Measurements from ENCODE around the gene BCL3.

The BCL3 gene

GRCh38 chr19:44722131-44723121 lies 26.1 kb upstream of the BCL3 start:
- peak in 1 of 2 donors; percentile 50 for DNase-seq

DNA sequence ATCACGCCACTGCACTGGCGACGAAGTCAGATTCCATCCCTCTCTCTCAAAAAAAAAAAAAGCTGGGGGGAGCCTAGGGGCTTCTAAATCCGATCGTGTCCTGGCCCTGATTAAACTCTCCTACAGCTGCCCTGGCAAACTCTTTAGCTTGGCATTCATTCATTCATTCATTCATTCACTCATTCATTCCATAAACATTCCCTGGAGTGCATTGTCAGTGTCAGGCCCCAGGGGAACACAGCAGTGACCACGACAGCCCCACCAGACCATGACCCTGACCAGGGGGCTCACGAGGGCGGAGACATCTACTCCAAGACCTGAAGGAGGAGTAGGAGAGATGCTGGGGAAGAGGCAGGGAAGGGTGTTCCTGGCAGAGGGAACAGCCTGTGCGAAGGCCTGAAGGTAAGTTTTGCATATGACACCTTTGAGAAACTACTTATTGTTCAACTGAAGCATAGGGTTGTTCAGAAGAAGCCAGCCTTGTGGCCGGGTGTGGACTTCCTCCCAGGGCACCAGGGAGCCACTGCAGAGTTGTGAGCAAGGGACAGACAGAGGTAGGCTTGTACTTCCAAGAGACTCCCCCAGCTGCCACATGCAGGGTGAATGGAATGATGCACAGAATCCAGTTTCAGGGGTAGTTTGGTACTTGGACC lies 25.1 kb upstream of the BCL3 start:
- DNase-seq, result peak in 1 of 2 donors; percentile 25

GRCh38 chr19:44723952-44724319 lies 24.6 kb upstream of the BCL3 start:
- peak; percentile 84 to 87 for DNase-seq

GRCh38 chr19:44725251-44725650 lies 23.3 kb upstream of the BCL3 start:
- DNase-seq, result no peak

- DNase-seq, result no peak
Measured at GRCh38 chr19:44725684-44726083, 22.8 kb upstream of the BCL3 start.

DNA sequence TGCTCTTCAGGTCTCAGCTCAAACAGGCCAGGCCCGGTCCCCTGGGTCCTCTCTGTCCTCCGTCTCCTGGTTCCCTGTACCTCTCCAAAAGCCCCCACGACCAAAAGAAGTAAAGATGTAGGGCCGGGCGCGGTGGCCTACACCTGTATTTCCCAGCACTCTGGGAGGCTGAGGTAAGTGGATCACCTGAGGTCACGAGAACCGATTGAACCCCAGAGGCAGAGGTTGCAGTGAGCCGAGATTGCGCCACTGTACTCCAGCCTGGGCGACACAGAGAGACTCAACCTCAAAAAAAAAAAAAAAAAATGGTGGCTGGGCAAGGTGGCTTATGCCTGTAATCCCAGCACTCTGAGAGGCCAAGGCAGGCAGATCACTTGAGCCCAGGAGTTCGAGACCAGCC lies 22.0 kb upstream of the BCL3 start:
- no peak for DNase-seq

GRCh38 chr19:44728178-44728577 lies 20.3 kb upstream of the BCL3 start:
- no peak for DNase-seq

DNA sequence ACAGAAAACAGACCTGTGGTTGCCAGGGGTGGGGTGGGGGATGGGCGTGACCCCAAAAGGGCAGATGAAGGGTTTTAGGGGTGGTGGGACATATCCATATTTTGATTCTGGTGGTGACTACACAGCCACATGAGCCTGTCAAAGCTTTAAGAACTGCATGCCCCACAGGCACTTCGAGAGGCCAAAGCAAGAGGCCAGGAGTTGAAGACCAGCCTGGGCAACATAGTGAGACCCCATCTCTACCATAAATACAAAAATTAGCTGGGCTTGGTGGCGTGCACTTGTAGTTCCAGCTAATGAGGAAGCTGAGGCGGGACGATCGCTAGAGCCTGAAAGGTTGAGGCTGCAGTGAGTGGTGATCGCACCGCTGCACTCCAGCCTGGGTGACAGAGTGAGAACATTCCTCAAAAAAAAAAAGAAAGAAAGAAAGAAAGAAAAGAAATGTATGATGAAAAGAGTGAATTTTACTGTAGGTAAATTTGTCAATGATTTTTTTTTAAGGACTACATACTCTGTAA lies 18.9 kb upstream of the BCL3 start:
- no peak for DNase-seq

- no peak for DNase-seq
Measured at GRCh38 chr19:44731081-44731480, 17.4 kb upstream of the BCL3 start.

GRCh38 chr19:44731622-44732021 lies 16.9 kb upstream of the BCL3 start:
- DNase-seq, result no peak

DNA sequence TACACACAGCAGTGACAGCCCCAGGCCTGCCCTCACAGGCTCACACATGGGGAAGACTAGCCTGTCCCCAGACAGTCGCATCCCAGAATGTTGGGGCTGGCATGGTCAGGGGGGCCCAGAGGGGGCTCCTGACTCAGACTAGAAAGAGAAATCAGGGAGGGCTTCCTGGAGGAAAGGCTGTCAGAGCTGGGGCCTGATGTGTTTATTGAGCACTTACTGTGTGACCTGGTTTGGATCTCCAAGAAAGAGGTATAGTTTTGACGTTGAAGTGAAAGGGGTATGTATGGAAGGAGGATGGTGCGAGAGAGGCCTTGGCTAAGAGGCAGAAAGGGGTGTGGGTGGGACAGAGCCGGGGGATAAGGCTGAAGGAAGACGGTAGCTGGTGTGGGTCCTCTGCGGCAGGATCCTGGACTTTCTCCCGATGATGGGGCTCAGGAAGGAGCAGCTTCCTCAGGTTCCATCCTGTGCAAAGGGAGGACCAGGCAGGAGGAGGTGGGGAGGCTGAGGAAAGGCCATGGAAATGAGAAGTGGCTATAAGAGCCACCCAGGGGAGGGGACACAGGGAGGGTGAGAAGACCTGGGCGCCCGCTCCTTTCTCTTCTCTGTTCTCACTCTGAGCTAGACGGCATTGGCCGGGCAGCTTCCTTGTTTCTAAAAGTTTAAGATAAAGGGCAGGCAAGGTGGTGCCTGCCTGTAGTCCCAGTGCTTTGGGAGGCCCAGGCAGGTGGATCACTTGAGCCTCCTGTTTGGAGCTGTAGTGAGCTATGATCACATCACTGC lies 16.1 kb upstream of the BCL3 start:
- DNase-seq, result no peak

GRCh38 chr19:44734357-44734756 lies 14.2 kb upstream of the BCL3 start:
- DNase-seq, result no peak

GRCh38 chr19:44735011-44735410 lies 13.5 kb upstream of the BCL3 start:
- no peak for DNase-seq

DNA sequence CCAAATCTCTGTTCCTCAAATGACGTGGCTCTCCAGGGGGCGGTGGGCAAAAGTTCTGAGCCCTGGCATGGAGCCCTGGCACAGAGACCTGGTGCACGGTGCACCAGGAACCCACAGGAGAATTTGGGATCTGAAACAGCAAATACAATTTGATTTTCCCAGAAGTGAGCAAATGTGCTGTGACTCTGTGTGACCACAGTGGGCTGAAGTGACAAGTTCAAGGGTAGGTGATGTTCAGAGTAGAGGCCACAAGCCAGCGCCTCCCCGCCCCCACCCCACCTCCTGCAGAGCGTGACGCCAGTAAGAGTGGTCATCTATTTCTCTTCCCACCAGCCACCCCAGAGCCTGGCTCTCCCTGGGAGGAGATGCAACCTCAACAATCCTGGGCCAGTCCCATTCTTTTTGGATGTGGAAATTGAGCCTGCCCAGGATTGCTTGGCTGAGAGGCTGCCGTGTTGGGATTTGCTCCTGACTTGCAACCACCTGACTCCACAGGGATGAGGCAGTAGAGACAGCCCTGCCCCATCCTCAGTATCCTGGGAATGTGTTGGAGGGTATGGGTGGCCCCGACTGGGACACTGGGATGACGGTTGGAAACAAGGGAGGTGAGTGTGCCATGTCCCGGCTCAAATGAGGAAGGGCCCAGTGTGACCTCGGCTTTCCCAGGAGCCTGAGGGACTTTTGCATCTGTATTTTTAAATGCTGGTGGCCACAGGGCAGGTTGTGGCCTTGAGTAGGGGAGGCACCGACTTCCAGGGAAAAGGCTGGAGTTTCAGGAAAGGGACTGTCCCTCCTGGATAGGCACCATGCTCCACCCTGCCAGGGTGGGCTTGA lies 11.1 kb upstream of the BCL3 start:
- DNase-seq, result no peak

DNA sequence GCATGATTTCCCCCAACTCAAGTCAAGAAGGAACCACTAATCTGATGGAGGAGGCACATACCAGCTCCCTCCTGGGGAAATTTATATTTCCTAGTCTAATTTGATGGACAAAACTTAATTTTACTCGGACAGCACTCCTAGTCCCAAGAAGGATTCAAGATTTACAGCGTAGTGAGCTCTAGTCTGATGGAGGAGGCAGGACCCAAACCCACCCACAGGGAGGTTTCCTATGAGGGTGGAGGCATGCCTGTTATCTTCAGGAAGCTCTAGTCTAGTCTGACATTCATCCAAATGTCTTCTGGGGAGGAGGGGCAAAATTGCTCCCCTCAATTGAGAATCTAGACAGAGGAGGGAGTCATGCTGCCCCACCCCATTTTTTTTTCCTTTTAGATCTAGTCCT lies 10.4 kb upstream of the BCL3 start:
- no peak for DNase-seq

DNA sequence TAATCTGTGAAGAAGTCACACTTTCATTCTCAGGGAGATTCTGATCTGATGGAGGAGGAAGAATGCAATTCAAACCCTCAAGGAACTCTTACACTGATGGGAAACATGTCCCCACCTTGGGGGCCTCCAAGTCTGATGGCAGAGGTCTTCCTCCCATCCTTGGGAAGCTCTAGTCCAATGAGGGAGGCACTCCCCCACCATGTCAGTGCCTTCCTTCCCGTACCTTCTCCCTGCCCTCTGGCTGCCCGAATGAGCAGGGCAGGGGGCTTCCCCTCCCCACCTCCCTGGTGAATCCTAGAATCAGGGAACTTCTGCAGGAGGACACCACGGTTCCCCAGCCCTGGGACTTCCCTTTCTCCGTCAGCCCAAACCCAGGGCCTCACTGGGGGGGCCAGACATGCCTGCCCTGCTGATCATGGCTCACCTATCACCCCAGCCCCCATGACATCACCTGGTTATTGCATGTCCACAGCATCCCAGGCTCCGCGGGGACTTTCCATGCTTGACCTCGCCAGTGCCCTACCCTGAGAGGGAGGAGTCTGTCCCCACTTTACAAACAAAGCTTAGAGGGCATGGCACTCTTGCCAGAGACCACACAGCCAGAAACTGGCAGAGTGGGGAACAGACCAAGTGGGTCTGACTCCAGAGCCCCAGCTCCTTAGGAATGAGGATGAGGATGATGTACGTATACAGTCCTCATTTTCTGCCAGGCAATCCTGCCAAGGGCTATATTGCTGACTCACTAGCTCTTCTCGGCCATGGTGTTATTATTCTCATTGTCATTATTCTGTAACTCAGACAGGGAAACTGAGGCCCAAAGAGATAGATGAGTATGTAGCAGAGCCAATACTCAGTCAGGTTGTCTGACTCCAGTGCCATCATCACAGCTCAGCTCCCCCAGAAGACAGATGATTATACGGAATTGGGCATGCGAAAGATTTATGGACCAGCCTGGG lies 9.6 kb upstream of the BCL3 start:
- DNase-seq, result peak in 1 of 2 donors; percentile 60

DNA sequence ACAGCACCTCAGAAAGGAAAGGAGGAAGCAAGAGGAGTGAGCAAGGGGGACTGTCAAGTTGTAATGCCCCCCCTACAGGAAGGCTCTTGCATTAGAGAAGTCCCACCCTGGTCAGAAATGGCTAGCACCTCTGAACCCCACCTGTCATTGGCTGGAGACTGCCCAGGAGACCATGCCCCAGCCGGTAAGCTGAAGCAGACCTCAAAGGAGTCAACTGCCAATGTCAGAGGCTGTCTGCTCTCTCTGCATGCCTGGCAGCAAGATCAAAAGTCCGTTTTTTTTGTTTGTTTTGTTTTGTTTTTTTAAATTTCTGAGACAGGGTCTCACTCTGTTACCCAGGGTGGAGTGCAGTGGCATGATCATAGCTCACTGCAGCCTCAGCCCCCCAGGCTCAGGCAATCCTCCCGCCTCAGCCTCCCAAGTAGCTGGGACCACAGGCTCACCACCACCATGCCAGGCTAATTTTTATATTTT lies 8.1 kb upstream of the BCL3 start:
- no peak for DNase-seq

DNA sequence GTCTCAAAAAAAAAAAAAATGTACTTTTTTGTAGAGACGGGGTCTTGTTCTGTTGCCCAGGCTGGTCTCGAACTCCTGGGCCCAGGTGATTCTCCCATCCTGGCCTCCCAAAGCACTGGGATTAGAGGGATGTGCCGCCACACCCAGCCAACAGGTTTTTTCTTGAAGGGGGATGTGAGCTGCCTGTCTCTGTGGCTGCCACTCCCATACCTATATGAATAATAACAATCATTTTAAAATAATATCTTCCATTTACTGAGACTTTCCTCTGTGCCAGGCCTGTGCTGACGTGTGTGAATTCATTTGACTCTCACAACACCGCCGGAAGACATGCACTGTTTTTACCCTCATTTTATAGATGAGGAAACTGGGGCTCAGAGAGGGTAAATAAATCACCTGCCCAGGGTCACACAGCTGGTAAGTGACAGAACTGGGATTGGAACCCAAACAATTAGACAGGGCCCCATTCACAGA lies 7.2 kb upstream of the BCL3 start:
- DNase-seq, result no peak

DNA sequence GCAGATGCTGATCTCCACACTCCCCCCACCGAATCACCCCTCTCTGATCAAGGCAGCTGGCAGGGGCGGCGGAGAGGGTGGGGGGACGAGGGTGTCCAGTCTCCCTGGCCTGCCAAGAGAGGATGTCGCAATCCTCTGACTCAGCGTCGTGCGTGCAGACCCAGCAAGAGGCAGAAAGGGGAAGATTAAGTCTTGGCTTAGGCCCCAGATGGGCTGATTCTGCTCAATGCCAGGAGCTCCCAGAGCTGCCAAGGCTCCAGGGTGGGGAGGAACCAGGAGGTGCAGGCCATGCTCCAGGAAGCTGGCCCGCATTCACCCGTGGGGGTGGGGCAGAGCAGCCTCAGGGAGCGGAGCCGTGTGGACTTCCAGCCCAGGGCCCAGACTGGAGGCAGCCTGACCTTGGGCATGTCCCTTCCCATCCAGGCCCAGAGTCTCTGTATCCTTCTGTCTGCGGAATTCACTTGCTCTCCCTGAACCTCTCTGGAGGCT lies 6.6 kb upstream of the BCL3 start:
- DNase-seq, result peak in 1 of 2 donors; percentile 78

GRCh38 chr19:44742330-44743061 lies 6.0 kb upstream of the BCL3 start:
- no peak for DNase-seq

Measured in CD4-positive, alpha-beta T cell treated with Interferon alpha-2 for 1 hour (primary cell).